K562 (cell line): ENCODE data around the gene PRKCE.

Source experiments
- CBX1 ChIP-seq: sonication (generic); IDR thresholded peaks from 2 replicates; pipeline ENCODE4 v1.6.1; 2016; ENCODE audit warnings: antibody characterized with exemption, low read depth, mild to moderate bottlenecking
- EP300 ChIP-seq: IDR thresholded peaks from 2 replicates; pipeline ENCODE4 v1.6.1; 2012; ENCODE audit warnings: low read length, improper control_type of control experiment
- GATA2 ChIP-seq: sonication (generic); formaldehyde crosslinking; IDR thresholded peaks from 2 replicates; pipeline ENCODE4 v1.4.0; 2020; ENCODE audit warnings: mild to moderate bottlenecking, missing genetic modification reagents
- TAF1 ChIP-seq: IDR thresholded peaks from 2 replicates; pipeline ENCODE4 v1.6.1; 2011; ENCODE audit warnings: mild to moderate bottlenecking, low read length, moderate library complexity; ENCODE audit not compliant: insufficient read depth, control insufficient read depth, severe bottlenecking; ENCODE audit errors: extremely low read depth
- ZNF24 ChIP-seq: fragments of 450-650 bp; IDR thresholded peaks from 2 replicates; pipeline ENCODE4 v1.6.1; 2016
- ZNF830 ChIP-seq: fragments of 250-450 bp; sonication (Bioruptor Pico); IDR thresholded peaks from 2 replicates; pipeline ENCODE4 v1.5.0; 2021; ENCODE audit warnings: mild to moderate bottlenecking
- TF ChIP-seq, protein P1 (sequence below): sonication (generic); formaldehyde crosslinking; IDR thresholded peaks from 2 replicates; pipeline ENCODE4 v1.5.0; 2020; ENCODE audit warnings: missing genetic modification reagents
- TF ChIP-seq, protein P2 (sequence below): fragments of 250-450 bp; sonication (Bioruptor Pico); IDR thresholded peaks from 2 replicates; pipeline ENCODE4 v1.4.0; 2020; ENCODE audit warnings: mild to moderate bottlenecking
- TF ChIP-seq, protein P3 (sequence below): sonication (generic); formaldehyde crosslinking; IDR thresholded peaks from 2 replicates; pipeline ENCODE4 v1.9.0; 2022; ENCODE audit warnings: mild to moderate bottlenecking, missing genetic modification reagents
- TF ChIP-seq, protein P4 (sequence below): sonication (generic); formaldehyde crosslinking; IDR thresholded peaks from 2 replicates; pipeline ENCODE4 v1.8.1; 2022; ENCODE audit warnings: missing genetic modification reagents
- TF ChIP-seq, protein P5 (sequence below), 3 experiments: IDR thresholded peaks in 2 of 3; conservative IDR thresholded peaks in 1 of 3; 2 replicates each; pipeline ENCODE4 v1.5.1; 2011 to 2012; ENCODE audit warnings: low read length in 3 of 3, mild to moderate bottlenecking in 3 of 3, control low read depth in 2 of 3, improper control_type of control experiment in 1 of 3, inconsistent platforms in 1 of 3, low read depth in 1 of 3, mixed read lengths in 1 of 3, moderate library complexity in 1 of 3; ENCODE audit not compliant: insufficient read depth in 2 of 3
- TF ChIP-seq, protein P6 (sequence below): IDR thresholded peaks from 2 replicates; pipeline ENCODE4 v1.6.1; 2011; ENCODE audit warnings: borderline replicate concordance, low read depth, mild to moderate bottlenecking, moderate library complexity, low read length; ENCODE audit not compliant: insufficient read depth, poor library complexity, severe bottlenecking
- TF ChIP-seq, protein P7 (sequence below): fragments of 250-450 bp; sonication (Bioruptor Pico); IDR thresholded peaks from 2 replicates; pipeline ENCODE4 v1.8.0; 2021; ENCODE audit warnings: mild to moderate bottlenecking, moderate library complexity

DNA sequence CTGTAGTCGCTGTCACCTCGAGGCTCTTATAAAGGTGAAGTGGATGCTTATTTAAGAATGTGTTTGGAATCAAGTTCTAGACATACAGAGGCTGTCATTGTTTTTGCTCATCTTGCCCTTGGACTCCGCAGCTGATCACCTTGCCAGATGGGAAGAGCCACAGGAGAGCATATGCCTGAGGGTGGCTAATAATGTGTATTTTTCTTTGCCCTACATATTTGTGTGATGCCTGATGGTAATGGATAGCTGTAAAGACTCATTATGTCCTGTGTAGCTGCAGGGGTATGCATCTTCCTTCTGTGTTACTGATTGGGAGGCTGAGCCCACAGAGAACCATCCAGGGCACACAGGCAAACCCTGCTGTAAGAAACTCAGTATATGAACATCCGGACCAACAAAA lies 61.7 kb downstream of the PRKCE start:
- TF ChIP-seq, protein P1, sequence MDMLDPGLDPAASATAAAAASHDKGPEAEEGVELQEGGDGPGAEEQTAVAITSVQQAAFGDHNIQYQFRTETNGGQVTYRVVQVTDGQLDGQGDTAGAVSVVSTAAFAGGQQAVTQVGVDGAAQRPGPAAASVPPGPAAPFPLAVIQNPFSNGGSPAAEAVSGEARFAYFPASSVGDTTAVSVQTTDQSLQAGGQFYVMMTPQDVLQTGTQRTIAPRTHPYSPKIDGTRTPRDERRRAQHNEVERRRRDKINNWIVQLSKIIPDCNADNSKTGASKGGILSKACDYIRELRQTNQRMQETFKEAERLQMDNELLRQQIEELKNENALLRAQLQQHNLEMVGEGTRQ (CRISPR knock-in tag), result no peak
- no peak for TF ChIP-seq CBX1
- TF ChIP-seq, protein P2, sequence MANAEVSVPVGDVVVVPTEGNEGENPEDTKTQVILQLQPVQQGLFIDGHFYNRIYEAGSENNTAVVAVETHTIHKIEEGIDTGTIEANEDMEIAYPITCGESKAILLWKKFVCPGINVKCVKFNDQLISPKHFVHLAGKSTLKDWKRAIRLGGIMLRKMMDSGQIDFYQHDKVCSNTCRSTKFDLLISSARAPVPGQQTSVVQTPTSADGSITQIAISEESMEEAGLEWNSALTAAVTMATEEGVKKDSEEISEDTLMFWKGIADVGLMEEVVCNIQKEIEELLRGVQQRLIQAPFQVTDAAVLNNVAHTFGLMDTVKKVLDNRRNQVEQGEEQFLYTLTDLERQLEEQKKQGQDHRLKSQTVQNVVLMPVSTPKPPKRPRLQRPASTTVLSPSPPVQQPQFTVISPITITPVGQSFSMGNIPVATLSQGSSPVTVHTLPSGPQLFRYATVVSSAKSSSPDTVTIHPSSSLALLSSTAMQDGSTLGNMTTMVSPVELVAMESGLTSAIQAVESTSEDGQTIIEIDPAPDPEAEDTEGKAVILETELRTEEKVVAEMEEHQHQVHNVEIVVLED, result no peak
- TF ChIP-seq, protein P3, sequence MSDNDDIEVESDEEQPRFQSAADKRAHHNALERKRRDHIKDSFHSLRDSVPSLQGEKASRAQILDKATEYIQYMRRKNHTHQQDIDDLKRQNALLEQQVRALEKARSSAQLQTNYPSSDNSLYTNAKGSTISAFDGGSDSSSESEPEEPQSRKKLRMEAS (CRISPR knock-in tag), result no peak
- TF ChIP-seq, protein P4, sequence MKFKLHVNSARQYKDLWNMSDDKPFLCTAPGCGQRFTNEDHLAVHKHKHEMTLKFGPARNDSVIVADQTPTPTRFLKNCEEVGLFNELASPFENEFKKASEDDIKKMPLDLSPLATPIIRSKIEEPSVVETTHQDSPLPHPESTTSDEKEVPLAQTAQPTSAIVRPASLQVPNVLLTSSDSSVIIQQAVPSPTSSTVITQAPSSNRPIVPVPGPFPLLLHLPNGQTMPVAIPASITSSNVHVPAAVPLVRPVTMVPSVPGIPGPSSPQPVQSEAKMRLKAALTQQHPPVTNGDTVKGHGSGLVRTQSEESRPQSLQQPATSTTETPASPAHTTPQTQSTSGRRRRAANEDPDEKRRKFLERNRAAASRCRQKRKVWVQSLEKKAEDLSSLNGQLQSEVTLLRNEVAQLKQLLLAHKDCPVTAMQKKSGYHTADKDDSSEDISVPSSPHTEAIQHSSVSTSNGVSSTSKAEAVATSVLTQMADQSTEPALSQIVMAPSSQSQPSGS (CRISPR knock-in tag), result no peak
- TF ChIP-seq ZNF24, result no peak
- TF ChIP-seq, protein P5, sequence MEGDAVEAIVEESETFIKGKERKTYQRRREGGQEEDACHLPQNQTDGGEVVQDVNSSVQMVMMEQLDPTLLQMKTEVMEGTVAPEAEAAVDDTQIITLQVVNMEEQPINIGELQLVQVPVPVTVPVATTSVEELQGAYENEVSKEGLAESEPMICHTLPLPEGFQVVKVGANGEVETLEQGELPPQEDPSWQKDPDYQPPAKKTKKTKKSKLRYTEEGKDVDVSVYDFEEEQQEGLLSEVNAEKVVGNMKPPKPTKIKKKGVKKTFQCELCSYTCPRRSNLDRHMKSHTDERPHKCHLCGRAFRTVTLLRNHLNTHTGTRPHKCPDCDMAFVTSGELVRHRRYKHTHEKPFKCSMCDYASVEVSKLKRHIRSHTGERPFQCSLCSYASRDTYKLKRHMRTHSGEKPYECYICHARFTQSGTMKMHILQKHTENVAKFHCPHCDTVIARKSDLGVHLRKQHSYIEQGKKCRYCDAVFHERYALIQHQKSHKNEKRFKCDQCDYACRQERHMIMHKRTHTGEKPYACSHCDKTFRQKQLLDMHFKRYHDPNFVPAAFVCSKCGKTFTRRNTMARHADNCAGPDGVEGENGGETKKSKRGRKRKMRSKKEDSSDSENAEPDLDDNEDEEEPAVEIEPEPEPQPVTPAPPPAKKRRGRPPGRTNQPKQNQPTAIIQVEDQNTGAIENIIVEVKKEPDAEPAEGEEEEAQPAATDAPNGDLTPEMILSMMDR (IDR thresholded peaks at IDR 0.05 in 2 of 3, conservative IDR thresholded peaks at IDR 0.05 in 1 of 3; ENCODE audit: insufficient read depth in 2 of 3, low read depth in 1 of 3, low read length in 3 of 3), result no peak
- TF ChIP-seq EP300, result no peak
- TF ChIP-seq GATA2, result no peak
- TF ChIP-seq, protein P6, sequence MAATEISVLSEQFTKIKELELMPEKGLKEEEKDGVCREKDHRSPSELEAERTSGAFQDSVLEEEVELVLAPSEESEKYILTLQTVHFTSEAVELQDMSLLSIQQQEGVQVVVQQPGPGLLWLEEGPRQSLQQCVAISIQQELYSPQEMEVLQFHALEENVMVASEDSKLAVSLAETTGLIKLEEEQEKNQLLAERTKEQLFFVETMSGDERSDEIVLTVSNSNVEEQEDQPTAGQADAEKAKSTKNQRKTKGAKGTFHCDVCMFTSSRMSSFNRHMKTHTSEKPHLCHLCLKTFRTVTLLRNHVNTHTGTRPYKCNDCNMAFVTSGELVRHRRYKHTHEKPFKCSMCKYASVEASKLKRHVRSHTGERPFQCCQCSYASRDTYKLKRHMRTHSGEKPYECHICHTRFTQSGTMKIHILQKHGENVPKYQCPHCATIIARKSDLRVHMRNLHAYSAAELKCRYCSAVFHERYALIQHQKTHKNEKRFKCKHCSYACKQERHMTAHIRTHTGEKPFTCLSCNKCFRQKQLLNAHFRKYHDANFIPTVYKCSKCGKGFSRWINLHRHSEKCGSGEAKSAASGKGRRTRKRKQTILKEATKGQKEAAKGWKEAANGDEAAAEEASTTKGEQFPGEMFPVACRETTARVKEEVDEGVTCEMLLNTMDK, result no peak
- no peak for TF ChIP-seq TAF1
- TF ChIP-seq ZNF830 (CRISPR knock-in tag), result no peak
- TF ChIP-seq, protein P7, sequence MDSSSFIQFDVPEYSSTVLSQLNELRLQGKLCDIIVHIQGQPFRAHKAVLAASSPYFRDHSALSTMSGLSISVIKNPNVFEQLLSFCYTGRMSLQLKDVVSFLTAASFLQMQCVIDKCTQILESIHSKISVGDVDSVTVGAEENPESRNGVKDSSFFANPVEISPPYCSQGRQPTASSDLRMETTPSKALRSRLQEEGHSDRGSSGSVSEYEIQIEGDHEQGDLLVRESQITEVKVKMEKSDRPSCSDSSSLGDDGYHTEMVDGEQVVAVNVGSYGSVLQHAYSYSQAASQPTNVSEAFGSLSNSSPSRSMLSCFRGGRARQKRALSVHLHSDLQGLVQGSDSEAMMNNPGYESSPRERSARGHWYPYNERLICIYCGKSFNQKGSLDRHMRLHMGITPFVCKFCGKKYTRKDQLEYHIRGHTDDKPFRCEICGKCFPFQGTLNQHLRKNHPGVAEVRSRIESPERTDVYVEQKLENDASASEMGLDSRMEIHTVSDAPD (CRISPR knock-in tag), result no peak
